Dermis blood vessel endothelial cell (primary cell): ENCODE data around the gene CEP192. TPM values are rescaled to one million over a fixed set of nuclear protein-coding genes. Genes with fewer than 3 reads are reported as not detected.

Experiments used
- DNase-seq: peaks from one replicate; pipeline ENCODE4 v3.0.0; 2010
- total RNA-seq: library from RNA; depleted of rRNA; stranded (reverse); fragments of >200 nt; gene quantifications from 2 replicates; pipeline ENCODE4 v1.2.3, GENCODE V29; 2014

The CEP192 gene
- total RNA-seq, 1 donor from 2014 or later: 43.6 TPM

DNA sequence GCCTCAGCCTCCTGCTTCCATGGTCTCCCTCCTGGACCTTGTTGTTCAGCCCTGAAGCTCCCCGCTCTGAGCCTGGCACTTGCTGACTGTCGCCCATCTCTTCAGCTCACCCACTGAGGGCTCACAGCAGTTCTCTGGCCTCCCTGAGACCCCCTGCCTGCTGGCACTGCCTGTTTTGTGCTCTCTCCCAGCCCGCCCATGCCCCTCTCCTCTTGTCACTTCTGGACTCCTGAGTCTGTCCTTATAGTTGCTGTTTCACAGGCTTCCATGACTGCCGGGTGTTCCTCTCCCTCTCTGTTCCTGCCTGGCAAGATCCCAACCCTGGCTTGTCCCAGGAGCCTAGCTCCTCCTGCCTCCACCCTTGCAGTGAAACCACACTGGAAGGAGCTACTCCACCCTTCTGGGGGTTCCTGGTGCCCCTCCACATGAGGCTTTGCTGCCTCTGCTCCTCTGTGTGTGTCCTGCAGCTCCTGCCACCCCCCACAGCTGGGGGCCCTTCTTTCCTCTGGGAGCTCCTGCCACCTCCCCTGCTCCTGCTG is 110.6 kb downstream of the CEP192 start:
- no peak for DNase-seq

- DNase-seq: peak; percentile 55
These were observed 112.2 kb downstream of the CEP192 start for GRCh38 chr18:13103366-13103765.

DNA sequence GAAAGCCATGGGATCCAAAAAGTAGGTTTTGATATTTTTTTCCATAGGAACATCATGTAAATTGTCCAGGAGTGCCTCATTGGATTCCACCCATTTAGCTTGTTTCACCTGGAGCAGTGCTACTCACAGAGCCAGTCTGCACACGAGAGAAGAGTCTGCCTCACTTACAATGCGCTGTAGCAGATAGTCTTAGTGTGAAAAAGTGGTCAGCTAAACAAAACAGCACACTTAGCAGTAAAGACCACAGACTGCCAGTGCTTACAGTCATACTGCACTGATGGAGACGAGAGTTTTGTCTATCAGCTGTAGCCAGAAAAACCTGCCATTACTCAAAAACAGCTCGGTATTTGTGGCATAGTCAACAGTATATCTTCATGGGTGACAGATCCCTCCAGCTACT is 113.9 kb downstream of the CEP192 start:
- no peak for DNase-seq

DNA sequence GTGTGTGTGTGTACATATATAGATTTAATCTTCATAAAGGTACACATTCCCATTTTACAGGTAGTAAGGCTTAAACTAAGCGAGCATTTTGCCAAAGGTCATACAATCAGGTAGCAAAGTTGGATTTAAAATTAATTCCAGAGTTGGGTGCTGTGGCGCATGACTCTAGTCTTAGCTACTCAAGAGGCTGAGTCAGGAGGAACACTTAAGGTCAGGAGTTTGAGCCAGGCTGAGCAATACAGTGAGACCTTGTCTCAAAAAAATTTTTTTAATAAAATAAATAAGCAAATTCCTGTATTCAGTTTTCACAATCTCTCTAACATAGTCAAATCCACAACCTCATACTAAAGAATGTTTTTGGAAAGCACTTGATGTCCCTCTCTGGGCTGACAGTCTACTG is 115.9 kb downstream of the CEP192 start:
- DNase-seq: no peak

GRCh38 chr18:13108330-13108729 is 117.2 kb downstream of the CEP192 start:
- DNase-seq: no peak

DNA sequence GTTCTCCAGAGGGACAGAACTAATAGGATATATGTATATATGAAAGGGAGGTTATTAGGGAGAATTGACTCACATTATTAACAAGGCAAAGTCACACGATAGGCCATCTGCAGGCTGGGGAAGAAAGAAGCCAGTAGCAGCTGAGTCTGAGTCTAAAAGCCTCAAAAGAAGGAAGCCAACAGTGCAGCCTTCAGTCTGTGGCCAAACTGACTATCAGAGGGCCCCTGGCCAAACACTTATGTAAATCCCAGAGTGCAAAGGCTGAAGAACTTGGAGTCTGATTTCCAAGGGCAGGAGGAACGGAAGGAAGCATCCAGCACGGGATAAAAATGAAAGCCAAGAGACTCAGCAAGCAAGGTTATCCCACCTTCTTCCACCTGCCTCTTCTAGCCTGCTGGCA is 119.4 kb downstream of the CEP192 start:
- DNase-seq: no peak

DNA sequence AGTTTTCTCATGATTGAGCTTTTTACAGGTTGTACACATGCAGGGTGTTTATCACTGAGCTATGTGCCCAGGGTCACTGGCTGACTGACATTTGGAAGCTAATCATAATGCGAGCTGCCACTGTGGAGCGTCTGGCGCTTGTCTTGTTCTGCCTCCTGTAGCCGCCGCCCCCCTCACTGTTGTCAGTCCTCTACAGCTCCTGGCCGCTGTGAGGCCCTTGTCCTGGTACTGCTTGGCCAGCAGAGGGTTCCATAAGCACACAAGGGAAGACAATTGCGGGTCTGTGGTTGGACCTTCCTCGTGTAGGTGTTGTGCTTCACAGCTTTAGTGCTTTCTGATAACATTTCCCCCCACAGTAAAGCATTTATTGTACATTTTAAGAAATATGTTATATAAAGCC is 121.8 kb downstream of the CEP192 start:
- DNase-seq: peak; percentile 77

DNA sequence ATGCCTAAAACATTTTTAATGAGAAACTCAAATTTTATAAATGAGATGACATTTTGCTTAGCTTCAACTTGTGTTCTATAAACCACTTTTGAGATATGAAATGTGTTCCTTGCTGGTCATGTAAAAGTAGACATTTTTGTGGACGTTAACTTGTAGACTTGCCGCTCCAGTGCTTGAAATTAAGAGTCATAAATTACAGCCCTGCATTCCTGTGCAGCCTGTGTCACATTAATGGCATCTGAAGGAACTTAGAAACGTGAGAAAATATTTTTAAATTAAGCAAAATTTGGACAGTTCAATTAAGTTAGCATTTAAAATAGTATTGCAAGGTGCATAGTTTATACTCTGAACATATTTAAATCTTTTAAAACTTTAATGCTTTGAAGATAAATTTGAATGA is 129.1 kb downstream of the CEP192 start:
- no peak for DNase-seq

DNA sequence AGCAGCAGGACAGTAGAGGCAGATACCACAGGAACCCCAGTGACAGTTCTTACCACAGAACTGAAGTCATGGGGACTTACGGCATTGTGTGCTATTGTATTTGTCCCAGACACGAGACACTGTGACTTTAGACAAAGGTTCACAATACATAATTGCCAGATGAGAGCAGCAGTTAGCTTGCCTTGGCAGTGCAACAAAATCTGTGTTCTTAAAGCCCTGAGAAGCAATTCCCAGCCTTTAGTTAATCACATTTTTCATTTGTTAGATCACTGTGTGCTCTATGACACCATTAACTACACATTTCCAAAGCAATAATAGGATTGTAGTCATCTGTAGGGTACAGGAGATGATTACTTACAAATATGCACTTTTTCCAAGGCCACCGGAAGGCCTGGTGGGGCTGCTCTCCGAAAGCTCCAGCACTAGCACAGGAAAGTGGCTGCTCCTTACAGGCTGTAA is 129.8 kb downstream of the CEP192 start:
- peak; percentile 69 for DNase-seq

DNA sequence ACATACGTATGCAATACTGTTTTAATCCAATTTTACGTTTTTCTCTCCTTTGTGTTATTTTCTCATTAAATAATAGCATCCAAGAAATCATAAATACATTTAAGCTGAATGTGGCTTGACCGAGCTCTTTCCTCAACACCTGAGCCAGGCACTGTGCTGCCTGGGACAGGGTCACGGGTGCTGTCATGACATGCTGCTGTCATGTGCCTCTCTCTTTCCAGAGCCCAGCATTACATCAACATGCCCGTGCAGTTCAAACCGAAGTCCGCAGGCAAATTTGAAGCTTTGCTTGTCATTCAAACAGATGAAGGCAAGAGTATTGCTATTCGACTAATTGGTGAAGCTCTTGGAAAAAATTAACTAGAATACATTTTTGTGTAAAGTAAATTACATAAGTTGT is 133.2 kb downstream of the CEP192 start:
- DNase-seq: no peak

DNA sequence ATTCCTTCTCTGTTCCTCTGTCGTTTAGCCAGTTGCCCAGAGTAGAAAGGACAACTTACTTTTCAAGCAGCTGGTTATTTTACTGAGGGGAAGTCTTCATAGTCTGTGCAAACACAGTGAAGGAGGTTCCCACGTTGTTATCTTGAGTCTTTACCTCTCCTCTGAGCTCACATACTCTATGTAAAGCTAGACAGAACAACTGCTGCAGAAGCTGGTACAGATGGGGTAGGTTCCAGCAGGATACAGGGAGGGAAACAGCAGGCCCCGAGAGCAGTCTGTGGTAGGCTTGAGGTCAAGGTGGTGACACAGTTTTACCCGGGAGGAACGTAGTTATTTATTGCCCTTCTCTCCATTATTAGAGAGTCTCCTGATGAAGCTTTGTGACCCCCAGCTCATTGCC is 134.0 kb downstream of the CEP192 start:
- DNase-seq: no peak

- DNase-seq: no peak
These were observed 135.9 kb downstream of the CEP192 start for GRCh38 chr18:13126966-13127598.

GRCh38 chr18:13131283-13131682 is 140.1 kb downstream of the CEP192 start:
- no peak for DNase-seq

- no peak for DNase-seq
These were observed 143.6 kb downstream of the CEP192 start for GRCh38 chr18:13134551-13135401.

DNA sequence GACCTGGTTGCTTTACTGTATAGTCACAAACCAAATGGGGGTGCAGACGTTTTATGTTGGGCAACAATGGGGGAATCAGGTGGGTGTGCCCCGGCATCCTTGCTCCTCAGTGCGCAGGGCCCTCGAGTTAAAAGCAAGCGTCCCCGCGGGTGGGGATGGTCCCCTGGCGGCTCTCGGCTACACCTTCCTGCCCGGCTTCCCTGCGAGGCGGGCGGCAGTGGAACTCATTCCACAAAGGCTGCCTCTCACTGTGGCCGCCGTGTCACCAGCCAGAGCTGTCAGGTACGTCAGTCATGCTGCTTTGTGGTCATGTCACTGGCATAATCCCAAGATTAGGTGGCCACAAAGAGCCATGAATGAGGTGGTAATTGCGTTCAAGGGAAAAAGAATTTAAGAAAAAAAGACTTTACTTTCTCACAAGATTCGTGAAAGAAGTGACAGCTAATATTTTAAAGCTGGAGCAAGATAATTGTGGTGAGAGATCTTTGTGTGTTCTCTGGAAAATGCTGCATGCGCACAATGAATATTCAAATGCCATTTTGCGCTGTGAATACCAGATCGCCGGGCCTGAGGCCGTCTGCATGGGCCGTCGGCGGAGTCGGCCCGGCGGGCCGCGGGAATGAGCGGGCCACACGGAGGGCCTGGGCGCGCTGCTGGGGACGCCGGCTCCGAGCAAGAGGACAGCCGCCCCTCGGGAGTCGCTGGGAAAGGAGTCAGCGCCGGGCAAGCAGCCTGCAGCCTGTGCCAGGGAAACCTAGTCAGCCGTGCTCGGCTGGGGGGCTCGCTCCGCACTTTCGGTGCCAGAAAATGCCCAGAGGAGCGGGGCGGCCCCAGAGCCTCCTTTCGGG is 145.1 kb downstream of the CEP192 start:
- DNase-seq: peak; percentile 35

- peak; percentile 35 for DNase-seq
These were observed 145.9 kb downstream of the CEP192 start for GRCh38 chr18:13136904-13137669.

GRCh38 chr18:13137670-13138419 is 146.7 kb downstream of the CEP192 start:
- DNase-seq: peak; percentile 66

GRCh38 chr18:13138420-13139139 is 147.4 kb downstream of the CEP192 start:
- no peak for DNase-seq

- DNase-seq: no peak
These were observed 148.8 kb downstream of the CEP192 start for GRCh38 chr18:13139885-13140450.

DNA sequence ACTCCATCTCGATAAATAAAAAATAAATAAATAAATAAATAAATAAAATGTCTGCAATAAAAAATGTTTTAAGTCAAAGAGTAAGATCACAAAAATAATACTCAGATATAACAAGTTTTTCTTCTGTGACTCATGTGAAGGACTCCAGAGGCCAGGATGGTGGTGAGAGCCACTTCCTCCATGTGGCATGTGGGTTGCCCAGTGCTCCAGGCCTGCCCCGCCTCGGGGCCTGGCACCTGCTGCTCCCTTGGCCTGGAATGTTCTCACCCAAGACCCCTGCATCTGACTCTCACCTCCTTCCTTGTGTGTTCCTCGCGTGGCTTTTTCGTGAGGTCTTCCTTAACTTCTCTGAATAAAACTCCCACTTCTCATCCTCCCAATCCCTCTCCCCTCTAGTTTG is 150.0 kb downstream of the CEP192 start:
- DNase-seq: no peak
